H1 (cell line): ENCODE data around the gene SERPINB6.

Source experiments
- CEBPB ChIP-seq: IDR thresholded peaks from 2 replicates; pipeline ENCODE4 v1.6.1; 2012; ENCODE audit warnings: low read depth, low read length
- NRF1 ChIP-seq: IDR thresholded peaks from 2 replicates; pipeline ENCODE4 v1.6.1; 2011; ENCODE audit warnings: mild to moderate bottlenecking, low read depth, low read length, improper control_type of control experiment
- YY1 ChIP-seq: IDR thresholded peaks from 2 replicates; pipeline ENCODE4 v1.6.1; 2011; ENCODE audit warnings: low read depth, mild to moderate bottlenecking, low read length

DNA sequence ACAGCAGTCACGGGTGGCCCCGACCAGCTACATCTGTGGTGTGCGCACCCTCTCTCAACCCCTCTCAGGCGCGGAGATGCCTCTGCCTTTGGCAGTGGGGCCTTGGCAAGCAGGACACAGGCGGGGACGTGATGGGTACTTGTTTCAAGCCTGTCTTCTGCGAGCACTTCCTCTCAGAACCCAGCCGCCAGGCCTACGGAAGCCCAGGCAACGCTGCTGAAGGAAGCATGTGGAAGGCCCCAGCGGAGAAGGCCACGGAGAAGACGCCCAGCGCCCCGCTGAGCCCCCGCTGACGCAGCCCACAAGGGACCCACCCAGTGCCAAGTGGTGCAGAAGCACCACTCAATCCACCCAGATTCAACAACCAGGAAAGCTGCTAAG is 13.0 kb downstream of the SERPINB6 start:
- TF ChIP-seq NRF1 (no peak), CEBPB (no peak), YY1 (no peak)
